ENCODE data around the gene ZFYVE9. TPM values are rescaled to one million over a fixed set of nuclear protein-coding genes. Genes with fewer than 3 reads are reported as not detected.

The ZFYVE9 gene, protein sequence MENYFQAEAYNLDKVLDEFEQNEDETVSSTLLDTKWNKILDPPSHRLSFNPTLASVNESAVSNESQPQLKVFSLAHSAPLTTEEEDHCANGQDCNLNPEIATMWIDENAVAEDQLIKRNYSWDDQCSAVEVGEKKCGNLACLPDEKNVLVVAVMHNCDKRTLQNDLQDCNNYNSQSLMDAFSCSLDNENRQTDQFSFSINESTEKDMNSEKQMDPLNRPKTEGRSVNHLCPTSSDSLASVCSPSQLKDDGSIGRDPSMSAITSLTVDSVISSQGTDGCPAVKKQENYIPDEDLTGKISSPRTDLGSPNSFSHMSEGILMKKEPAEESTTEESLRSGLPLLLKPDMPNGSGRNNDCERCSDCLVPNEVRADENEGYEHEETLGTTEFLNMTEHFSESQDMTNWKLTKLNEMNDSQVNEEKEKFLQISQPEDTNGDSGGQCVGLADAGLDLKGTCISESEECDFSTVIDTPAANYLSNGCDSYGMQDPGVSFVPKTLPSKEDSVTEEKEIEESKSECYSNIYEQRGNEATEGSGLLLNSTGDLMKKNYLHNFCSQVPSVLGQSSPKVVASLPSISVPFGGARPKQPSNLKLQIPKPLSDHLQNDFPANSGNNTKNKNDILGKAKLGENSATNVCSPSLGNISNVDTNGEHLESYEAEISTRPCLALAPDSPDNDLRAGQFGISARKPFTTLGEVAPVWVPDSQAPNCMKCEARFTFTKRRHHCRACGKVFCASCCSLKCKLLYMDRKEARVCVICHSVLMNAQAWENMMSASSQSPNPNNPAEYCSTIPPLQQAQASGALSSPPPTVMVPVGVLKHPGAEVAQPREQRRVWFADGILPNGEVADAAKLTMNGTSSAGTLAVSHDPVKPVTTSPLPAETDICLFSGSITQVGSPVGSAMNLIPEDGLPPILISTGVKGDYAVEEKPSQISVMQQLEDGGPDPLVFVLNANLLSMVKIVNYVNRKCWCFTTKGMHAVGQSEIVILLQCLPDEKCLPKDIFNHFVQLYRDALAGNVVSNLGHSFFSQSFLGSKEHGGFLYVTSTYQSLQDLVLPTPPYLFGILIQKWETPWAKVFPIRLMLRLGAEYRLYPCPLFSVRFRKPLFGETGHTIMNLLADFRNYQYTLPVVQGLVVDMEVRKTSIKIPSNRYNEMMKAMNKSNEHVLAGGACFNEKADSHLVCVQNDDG (N-terminal part only)
- 86.5 TPM for total RNA-seq

DNA sequence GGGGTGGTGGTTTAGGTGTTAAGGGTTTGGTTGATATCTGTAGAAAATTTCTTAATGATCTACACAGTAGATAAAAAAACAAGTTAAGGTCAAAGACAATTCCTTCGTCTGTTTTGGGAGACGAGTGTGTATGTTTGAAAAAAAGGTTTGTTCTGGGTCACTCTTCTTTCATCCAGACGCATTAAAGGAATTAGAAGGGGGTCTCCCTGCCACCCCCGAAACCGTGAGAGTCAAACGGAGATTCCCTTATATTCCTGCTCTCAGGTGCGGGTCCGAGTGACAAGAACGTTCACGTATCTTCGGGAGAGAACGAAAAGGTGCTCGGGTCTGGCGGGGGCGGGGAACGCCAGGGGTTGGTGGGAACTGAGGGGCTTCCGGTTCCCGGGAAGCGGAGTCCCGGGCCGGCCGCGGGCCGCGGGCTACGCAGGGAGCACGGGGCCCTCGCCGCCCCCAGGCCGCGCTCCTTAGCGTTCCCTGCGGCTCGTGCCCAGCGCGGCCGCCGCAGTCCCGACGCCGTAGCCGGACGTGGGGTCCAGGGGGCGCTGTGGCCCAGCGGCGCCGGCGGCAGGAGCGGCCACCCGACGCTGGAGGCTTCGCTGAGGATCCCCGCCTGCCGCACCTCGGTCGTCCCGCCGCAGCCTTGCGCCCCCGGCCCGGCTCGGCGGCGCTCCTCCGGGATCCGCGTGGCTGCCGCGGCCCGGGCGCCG lies at the start of gene ZFYVE9:
TSS of gene ZFYVE9 (plus strand) at position 577 of the 707 bp plus-strand sequence. CDS start 91,118 bp downstream, outside the sequence.

DNA sequence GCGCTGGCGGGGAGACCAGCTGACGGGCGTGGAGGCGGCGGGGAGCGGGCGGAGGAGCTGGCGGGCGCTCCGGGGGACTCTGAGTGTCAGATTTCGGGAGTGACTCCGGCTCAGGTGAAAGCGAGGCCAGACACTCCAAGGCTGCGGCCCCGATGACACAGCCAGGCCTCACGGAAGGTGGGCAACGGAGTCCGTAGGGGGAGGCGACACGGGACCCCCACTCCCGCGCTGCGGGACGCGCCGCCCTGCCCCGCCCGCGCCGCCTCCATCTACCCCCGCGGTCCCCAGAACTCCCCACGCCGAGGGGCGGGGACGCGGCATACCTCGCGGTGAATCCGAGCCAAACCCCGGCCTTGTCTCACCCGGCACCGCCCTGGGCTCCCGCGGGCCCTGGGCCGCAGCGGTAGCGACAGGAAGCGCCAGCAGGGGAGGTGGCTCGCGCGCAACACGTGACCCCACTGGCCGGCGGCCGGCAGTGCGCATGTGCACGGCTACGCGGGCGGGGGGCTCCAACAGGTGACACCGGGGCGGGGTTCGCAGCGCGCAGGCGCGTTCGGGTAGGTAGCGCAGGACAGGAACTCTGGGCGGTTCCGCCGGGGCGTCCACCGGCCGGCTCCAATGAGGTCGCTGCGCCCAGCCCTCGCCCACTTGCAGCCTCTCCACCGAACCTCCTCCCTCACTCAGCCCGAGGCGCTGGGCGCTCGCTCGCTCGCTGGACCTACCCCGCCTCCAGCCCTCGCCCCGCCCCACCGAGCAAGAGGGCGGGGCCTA lies 224.0 kb downstream of the ZFYVE9 start, which contains the start of gene CC2D1B:
TSS of gene CC2D1B (minus strand) at position 460 of the 771 bp plus-strand sequence. CDS start 1,585 bp downstream, outside the sequence.

Other genes starting within 250 kb of the ZFYVE9 start
- 81.2 TPM for gene RAB3B, start 151.4 kb upstream of the ZFYVE9 start, total RNA-seq
- 7.4 TPM for gene KTI12, start 108.3 kb upstream of the ZFYVE9 start, total RNA-seq
- gene TXNDC12, start 86.9 kb upstream of the ZFYVE9 start, total RNA-seq = 27.9 TPM
- gene BTF3L4, start 85.8 kb upstream of the ZFYVE9 start, total RNA-seq = 152 TPM
- gene CC2D1B, start 224.1 kb downstream of the ZFYVE9 start, total RNA-seq = 10.8 TPM

Measured in diencephalon (tissue), 1 donor.